ENCODE measurements around the gene FAM114A1. TPM values are rescaled to one million over a fixed set of nuclear protein-coding genes. Genes with fewer than 3 reads are reported as not detected.

FAM114A1 gene
- total and polyA plus RNA-seq, 4 donors: 22.1 to 108 (median 53.9) TPM

- no peaks in the 10 kb centered on the region for H3K36me3 ChIP-seq (ENCODE audit: control insufficient read depth in 4 of 4, insufficient read depth in 3 of 4, low read depth in 1 of 4, low read length in 3 of 4)
- H3K9ac ChIP-seq (ENCODE audit: low read depth in 1 of 2, low read length in 2 of 2): no peak overlapping the region
- H3K27ac ChIP-seq (ENCODE audit: low read depth in 1 of 2, low read length in 2 of 2): no peak overlapping the region
- no peaks in the 10 kb centered on the region for H3K27me3 ChIP-seq (ENCODE audit: control insufficient read depth in 4 of 4, insufficient read depth in 4 of 4, low read length in 3 of 4)
- TF ChIP-seq SP1 (IDR thresholded peaks at IDR 0.05): no peak
- TF ChIP-seq JUND (IDR thresholded peaks at IDR 0.05): no peak
- no peak for TF ChIP-seq RXRA (IDR thresholded peaks at IDR 0.05)
- TF ChIP-seq, protein P1, sequence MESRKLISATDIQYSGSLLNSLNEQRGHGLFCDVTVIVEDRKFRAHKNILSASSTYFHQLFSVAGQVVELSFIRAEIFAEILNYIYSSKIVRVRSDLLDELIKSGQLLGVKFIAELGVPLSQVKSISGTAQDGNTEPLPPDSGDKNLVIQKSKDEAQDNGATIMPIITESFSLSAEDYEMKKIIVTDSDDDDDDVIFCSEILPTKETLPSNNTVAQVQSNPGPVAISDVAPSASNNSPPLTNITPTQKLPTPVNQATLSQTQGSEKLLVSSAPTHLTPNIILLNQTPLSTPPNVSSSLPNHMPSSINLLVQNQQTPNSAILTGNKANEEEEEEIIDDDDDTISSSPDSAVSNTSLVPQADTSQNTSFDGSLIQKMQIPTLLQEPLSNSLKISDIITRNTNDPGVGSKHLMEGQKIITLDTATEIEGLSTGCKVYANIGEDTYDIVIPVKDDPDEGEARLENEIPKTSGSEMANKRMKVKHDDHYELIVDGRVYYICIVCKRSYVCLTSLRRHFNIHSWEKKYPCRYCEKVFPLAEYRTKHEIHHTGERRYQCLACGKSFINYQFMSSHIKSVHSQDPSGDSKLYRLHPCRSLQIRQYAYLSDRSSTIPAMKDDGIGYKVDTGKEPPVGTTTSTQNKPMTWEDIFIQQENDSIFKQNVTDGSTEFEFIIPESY (IDR thresholded peaks at IDR 0.05): no peak
- TF ChIP-seq EGR1 (IDR thresholded peaks at IDR 0.05; ENCODE audit: low read depth in 2 of 2): no peak
- TF ChIP-seq FOXA1 (IDR thresholded peaks at IDR 0.05): no peak
- no peak for TF ChIP-seq FOXA2 (IDR thresholded peaks at IDR 0.05)
- no peak for TF ChIP-seq TAF1 (conservative IDR thresholded peaks at IDR 0.05)
- TF ChIP-seq YY1 (IDR thresholded peaks at IDR 0.05): no peak
- TF ChIP-seq MAX (IDR thresholded peaks at IDR 0.05): no peak
- no peak for TF ChIP-seq NR2F2 (IDR thresholded peaks at IDR 0.05)
- TF ChIP-seq GABPA (IDR thresholded peaks at IDR 0.05 in 1 of 2, conservative IDR thresholded peaks at IDR 0.05 in 1 of 2): no peak
- no peak for TF ChIP-seq HNF4A (conservative IDR thresholded peaks at IDR 0.05)
- TF ChIP-seq REST (IDR thresholded peaks at IDR 0.05): no peak
- DNase-seq (ENCODE audit: low spot score): no peak
- peaks cover 0 to 19% (median 11%) of the 10 kb centered on the region in 4 donors for H3K4me1 ChIP-seq (ENCODE audit: control insufficient read depth in 4 of 4, insufficient read depth in 4 of 4, low read length in 3 of 4)
- H3K9me3 ChIP-seq (ENCODE audit: control insufficient read depth in 4 of 4, low read length in 3 of 4): no peaks in the 10 kb centered on the region
- no peak overlapping the region for H3K4me3 ChIP-seq (ENCODE audit: low read depth in 1 of 3, low read length in 3 of 3)
Observed at GRCh38 chr4:38954727-38955126, 87.1 kb downstream of the FAM114A1 start.

DNA sequence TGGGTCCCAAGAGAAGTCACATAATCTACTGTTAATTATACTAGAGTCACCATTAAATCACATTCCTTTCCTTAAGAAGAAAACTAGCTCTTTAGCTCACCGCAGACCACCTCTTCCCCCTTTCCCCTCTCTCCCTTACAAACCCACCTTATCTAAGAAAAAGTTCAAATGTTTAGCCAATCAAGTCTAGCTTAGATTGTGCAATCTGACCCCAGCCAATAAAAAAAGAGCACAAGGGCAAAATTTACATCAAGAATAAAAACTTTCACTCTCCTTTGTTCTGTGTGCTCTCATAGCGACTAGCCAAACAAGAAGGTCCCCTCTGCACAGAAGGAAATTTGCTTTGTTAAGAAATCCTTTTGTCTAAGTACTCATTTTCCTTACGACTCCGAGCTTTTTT, 88.4 kb downstream of the FAM114A1 start:
- no peak overlapping the region for H3K27ac ChIP-seq (ENCODE audit: low read depth in 1 of 2, low read length in 2 of 2)
- TF ChIP-seq MAX (IDR thresholded peaks at IDR 0.05) (no peak), RAD21 (IDR thresholded peaks at IDR 0.05) (no peak), NR2F2 (IDR thresholded peaks at IDR 0.05) (no peak), JUND (IDR thresholded peaks at IDR 0.05) (no peak), HNF4G (IDR thresholded peaks at IDR 0.05) (no peak), YY1 (IDR thresholded peaks at IDR 0.05) (no peak), SP1 (IDR thresholded peaks at IDR 0.05) (no peak), ATF3 (IDR thresholded peaks at IDR 0.05) (no peak), EGR1 (IDR thresholded peaks at IDR 0.05; ENCODE audit: low read depth in 2 of 2) (no peak)
- 94% methylated on average over 4 of the region's 4 CpGs for WGBS
- H3K36me3 ChIP-seq (ENCODE audit: control insufficient read depth in 4 of 4, insufficient read depth in 3 of 4, low read depth in 1 of 4, low read length in 3 of 4): no peaks in the 10 kb centered on the region
- peaks cover 0 to 7% (median 4%) of the 10 kb centered on the region in 4 donors for H3K4me1 ChIP-seq (ENCODE audit: control insufficient read depth in 4 of 4, insufficient read depth in 4 of 4, low read length in 3 of 4)
- no peak for DNase-seq (ENCODE audit: low spot score)
- H3K9ac ChIP-seq (ENCODE audit: low read depth in 1 of 2, low read length in 2 of 2): no peak overlapping the region
- H3K27me3 ChIP-seq (ENCODE audit: control insufficient read depth in 4 of 4, insufficient read depth in 4 of 4, low read length in 3 of 4): no peaks in the 10 kb centered on the region
- no peaks in the 10 kb centered on the region for H3K9me3 ChIP-seq (ENCODE audit: control insufficient read depth in 4 of 4, low read length in 3 of 4)
- H3K4me3 ChIP-seq (ENCODE audit: low read depth in 1 of 3, low read length in 3 of 3): no peak overlapping the region

All from liver (tissue), 9 donors.